WERI-Rb-1 (cell line): ENCODE measurements around the gene AZU1.
"Not testable (repeated sequence)": the region's sequence is repeated elsewhere in the genome, so short reads cannot be mapped to it uniquely, and the experiment has no call there.

Experiments
- DNase-seq: peaks from one replicate; pipeline ENCODE4 v3.0.0-alpha.2; 2020
- H3K27ac ChIP-seq: fragments of 250-450 bp; sonication (Bioruptor Pico); 2 replicates; pipeline ENCODE4 v1.5.1; 2020; ENCODE audit warnings: mild to moderate bottlenecking, moderate library complexity
- H3K27me3 ChIP-seq: fragments of 250-450 bp; sonication (Bioruptor Pico); 2 replicates; pipeline ENCODE4 v1.5.1; 2021; ENCODE audit warnings: mild to moderate bottlenecking, low read depth, moderate library complexity; ENCODE audit not compliant: insufficient read depth, severe bottlenecking
- H3K36me3 ChIP-seq: fragments of 250-450 bp; sonication (Bioruptor Pico); 2 replicates; pipeline ENCODE4 v1.5.1; 2020; ENCODE audit warnings: mild to moderate bottlenecking, moderate library complexity
- H3K4me3 ChIP-seq: 2 replicates; pipeline ENCODE4 v1.5.1; 2011; ENCODE audit warnings: low read depth, mild to moderate bottlenecking, control low read depth, low read length
- H3K9me3 ChIP-seq: fragments of 250-450 bp; sonication (Bioruptor Pico); 2 replicates; pipeline ENCODE4 v1.5.1; 2021; ENCODE audit warnings: mild to moderate bottlenecking, moderate library complexity; ENCODE audit not compliant: severe bottlenecking
- TF ChIP-seq, protein P1 (sequence below): IDR thresholded peaks from 2 replicates; pipeline ENCODE4 v1.5.1; 2011; ENCODE audit warnings: low read depth, mild to moderate bottlenecking, control low read depth, inconsistent platforms, low read length

The AZU1 gene

DNA sequence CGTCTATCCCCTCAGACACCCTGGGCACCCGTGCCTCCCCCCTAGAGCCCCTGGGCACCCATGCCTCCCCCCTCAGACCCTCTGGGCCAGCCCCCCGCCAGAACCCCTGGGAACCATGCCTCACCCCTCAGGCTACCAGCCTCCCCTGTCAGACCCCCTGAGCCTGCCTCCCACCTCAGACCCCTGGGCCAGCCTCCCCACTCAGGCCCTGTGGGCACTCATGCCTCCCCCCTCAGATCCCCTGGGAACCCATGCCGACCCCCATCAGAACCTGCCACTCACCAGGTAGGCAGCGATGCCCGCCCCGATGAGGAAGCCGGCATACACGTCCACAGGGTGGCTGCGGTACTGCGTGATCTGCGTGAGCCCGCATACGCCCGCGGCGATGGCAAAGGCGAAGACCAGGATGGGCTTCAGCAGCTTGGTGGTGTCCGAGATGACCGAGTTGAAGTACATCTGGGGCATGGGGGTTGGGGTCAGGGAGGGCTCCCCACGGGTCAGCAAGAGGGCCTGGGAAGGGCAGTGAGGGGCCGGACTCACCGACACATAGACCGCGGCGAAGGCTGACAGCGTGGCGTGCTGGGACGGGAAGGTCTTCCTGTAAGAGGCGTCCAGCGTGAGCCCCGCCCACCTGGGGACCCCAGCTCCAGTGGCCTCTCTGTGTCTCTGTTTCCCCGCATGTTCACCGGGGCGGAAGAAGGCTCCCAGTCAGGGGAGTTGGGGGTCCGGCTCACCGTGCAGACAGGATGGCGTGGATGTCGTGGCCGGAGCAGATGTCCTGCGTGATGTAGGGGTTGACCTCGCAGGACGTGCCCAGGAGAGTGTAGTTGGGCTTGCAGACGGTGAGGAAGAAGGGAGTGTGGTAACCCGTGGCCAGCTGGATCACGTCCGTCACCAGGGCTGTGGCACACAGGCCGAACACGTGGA is 13.2 kb upstream of the AZU1 start:
- H3K36me3 ChIP-seq = peaks cover 58% of the 10 kb centered on the region
- H3K9me3 ChIP-seq = no peaks in the 10 kb centered on the region
- no peaks in the 10 kb centered on the region for H3K27me3 ChIP-seq
- no peak for DNase-seq
- TF ChIP-seq, protein P1, sequence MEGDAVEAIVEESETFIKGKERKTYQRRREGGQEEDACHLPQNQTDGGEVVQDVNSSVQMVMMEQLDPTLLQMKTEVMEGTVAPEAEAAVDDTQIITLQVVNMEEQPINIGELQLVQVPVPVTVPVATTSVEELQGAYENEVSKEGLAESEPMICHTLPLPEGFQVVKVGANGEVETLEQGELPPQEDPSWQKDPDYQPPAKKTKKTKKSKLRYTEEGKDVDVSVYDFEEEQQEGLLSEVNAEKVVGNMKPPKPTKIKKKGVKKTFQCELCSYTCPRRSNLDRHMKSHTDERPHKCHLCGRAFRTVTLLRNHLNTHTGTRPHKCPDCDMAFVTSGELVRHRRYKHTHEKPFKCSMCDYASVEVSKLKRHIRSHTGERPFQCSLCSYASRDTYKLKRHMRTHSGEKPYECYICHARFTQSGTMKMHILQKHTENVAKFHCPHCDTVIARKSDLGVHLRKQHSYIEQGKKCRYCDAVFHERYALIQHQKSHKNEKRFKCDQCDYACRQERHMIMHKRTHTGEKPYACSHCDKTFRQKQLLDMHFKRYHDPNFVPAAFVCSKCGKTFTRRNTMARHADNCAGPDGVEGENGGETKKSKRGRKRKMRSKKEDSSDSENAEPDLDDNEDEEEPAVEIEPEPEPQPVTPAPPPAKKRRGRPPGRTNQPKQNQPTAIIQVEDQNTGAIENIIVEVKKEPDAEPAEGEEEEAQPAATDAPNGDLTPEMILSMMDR = no peak
- no peak overlapping the region for H3K4me3 ChIP-seq
- H3K27ac ChIP-seq = no peak overlapping the region

GRCh38 chr19:815079-815774 is 12.4 kb upstream of the AZU1 start:
- Histone ChIP-seq H3K36me3 (peaks cover 50% of the 10 kb centered on the region), H3K4me3 (no peak overlapping the region), H3K9me3 (no peaks in the 10 kb centered on the region), H3K27ac (no peak overlapping the region), H3K27me3 (no peaks in the 10 kb centered on the region)
- no peak for DNase-seq
- TF ChIP-seq, protein P1 = no peak

DNA sequence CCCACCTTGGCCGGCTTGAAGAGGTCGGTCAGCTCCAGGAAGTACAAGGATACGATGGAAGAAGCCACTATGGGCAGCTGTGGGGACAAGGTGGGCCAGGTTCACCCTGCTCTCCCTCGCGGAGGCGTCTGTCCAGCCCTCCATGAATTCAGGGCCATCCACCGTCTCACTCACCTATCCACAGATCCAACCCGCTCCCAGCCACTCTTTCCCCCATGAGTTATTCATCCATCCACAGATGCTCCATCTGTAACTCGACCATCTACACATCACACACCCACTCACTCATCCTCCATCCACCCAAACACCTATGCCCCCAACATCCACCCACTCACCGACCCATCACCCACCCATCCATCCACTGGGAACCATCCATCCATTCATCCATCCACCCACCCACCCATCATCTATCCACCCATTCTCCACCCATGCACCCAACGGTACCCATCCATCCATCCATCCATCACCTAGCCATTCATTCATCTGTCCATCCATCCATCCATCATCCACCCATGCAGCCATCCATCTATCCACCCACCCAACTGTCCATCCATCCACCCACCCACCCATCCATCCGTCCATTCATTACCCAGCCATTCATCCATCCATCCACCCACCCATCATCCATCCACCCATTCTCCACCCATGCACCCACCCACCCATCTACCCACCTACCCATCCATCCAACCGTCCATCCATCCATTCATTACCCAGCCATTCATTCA is 11.7 kb upstream of the AZU1 start:
- Histone ChIP-seq H3K27ac (no peak overlapping the region), H3K36me3 (peaks cover 43% of the 10 kb centered on the region), H3K9me3 (no peaks in the 10 kb centered on the region), H3K4me3 (no peak overlapping the region), H3K27me3 (no peaks in the 10 kb centered on the region)
- DNase-seq = no peak
- TF ChIP-seq, protein P1 = no peak

GRCh38 chr19:816500-816857 is 11.2 kb upstream of the AZU1 start:
- Histone ChIP-seq H3K27ac (no peak overlapping the region), H3K4me3 (no peak overlapping the region), H3K27me3 (no peaks in the 10 kb centered on the region), H3K36me3 (peaks cover 37% of the 10 kb centered on the region), H3K9me3 (no peaks in the 10 kb centered on the region)
- DNase-seq = no peak
- TF ChIP-seq, protein P1 = no peak

DNA sequence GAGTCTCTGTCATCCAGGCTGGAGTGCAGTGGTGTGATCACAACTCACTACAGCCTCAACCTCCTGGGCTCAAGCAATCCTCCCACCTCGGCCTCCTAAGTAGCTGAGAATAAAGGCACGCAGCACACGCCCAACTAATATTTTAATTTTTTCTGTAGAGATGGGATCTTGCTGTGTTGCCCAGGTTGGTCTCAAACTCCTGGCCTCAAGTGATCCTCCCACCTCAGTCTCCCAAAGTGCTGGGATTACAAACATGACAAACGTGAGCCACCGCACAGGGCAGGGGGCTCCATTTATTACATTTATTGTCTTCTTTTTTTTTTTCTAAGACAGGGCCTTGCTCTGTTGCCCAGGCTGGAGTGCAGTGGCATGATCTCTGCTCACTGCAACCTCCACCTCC is 7.4 kb upstream of the AZU1 start:
- H3K4me3 ChIP-seq, H3K36me3 ChIP-seq, H3K27ac ChIP-seq, H3K27me3 ChIP-seq, H3K9me3 ChIP-seq, DNase-seq: not testable (repeated sequence)

DNA sequence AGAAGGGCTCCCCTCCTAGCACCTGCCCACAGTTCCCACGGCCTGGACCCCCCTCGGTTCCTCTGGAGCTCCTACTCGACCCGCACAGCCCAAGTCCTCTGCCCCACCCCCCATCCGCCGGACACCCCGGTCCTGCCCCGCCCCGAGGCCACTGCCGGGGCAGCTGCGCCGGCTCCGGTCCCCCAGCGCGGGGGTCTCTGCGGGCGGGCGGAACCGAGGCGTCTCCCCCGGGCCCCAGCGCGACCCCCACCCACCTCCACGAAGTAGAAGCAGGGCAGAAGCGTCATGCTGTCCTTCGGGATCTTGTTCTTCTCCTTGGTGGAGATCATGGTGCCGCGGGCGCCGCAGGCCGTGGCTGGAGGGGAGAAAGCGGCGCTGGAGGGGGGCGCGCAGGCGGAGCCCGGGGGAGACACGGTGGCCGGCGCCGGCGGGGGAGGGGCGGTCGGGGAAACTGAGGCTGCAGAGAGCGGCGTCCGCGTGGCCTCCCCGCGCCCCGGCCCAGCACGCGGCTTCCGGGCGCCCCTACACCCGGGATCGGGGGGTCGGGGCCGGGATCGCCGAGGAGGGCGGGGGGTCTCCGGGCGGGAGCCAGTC is 6.3 kb upstream of the AZU1 start:
- no peaks in the 10 kb centered on the region for H3K9me3 ChIP-seq
- H3K4me3 ChIP-seq = peak overlapping the region; percentile 68
- peak; percentile 44 for DNase-seq
- H3K27me3 ChIP-seq = no peaks in the 10 kb centered on the region
- peaks cover 4% of the 10 kb centered on the region for H3K36me3 ChIP-seq
- TF ChIP-seq, protein P1 = no peak
- peak overlapping the region; percentile 44 for H3K27ac ChIP-seq
